Stimulated activated effector memory CD8-positive, alpha-beta T cell treated with anti-CD3 and anti-CD28 coated beads, Interleukin-12 subunit alpha, Interleukin-12 subunit beta, amount 100 ng/mL, for 72 hours (primary cell): ENCODE data around the gene PID1.

Experiments
- ATAC-seq: fragments of 150-1000 bp; cut with Tn5 transposase; 2 replicates; pipeline ENCODE4 v1.10.0; 2021
- DNase-seq, 2 donors: peaks; one replicate each; pipeline ENCODE4 v3.0.0; 2021 to 2022; ENCODE audit warnings: low spot score in 2 of 2
- H3K27ac Mint-ChIP-seq: one replicate; pipeline ENCODE4 v1.8.0; 2022; ENCODE audit warnings: mild to moderate bottlenecking, mixed read lengths
- H3K36me3 Mint-ChIP-seq: one replicate; pipeline ENCODE4 v1.8.0; 2022; ENCODE audit warnings: mild to moderate bottlenecking, mixed read lengths
- H3K4me1 Mint-ChIP-seq: one replicate; pipeline ENCODE4 v1.8.0; 2022; ENCODE audit warnings: mixed read lengths
- H3K4me3 Mint-ChIP-seq: one replicate; pipeline ENCODE4 v1.8.0; 2022; ENCODE audit warnings: mild to moderate bottlenecking, mixed read lengths
- H3K9me3 Mint-ChIP-seq: one replicate; pipeline ENCODE4 v1.8.0; 2022; ENCODE audit warnings: mixed read lengths

PID1 gene

GRCh38 chr2:229273006-229273722 lies 2.1 kb upstream of the PID1 start:
- no peak overlapping the region for H3K4me3 Mint-ChIP-seq
- H3K27ac Mint-ChIP-seq, result no peak overlapping the region
- H3K9me3 Mint-ChIP-seq, result no peaks in the 10 kb centered on the region
- no peak for DNase-seq
- H3K36me3 Mint-ChIP-seq, result no peaks in the 10 kb centered on the region
- H3K4me1 Mint-ChIP-seq, result no peaks in the 10 kb centered on the region
- no peak for ATAC-seq

GRCh38 chr2:229269941-229270340 lies 1.1 kb downstream of the PID1 start:
- ATAC-seq (no peak), DNase-seq (no peak)
- Mint-ChIP-seq H3K9me3 (no peaks in the 10 kb centered on the region), H3K36me3 (no peaks in the 10 kb centered on the region), H3K27ac (no peak overlapping the region), H3K4me1 (no peaks in the 10 kb centered on the region), H3K4me3 (no peak overlapping the region)

GRCh38 chr2:229269146-229269545 lies 1.9 kb downstream of the PID1 start:
- Mint-ChIP-seq H3K36me3 (no peaks in the 10 kb centered on the region), H3K9me3 (no peaks in the 10 kb centered on the region), H3K27ac (no peak overlapping the region), H3K4me3 (no peak overlapping the region), H3K4me1 (no peaks in the 10 kb centered on the region)
- DNase-seq (no peak), ATAC-seq (no peak)

GRCh38 chr2:229268626-229269025 lies 2.5 kb downstream of the PID1 start:
- H3K4me1 Mint-ChIP-seq, result no peaks in the 10 kb centered on the region
- H3K36me3 Mint-ChIP-seq, result no peaks in the 10 kb centered on the region
- H3K27ac Mint-ChIP-seq, result no peak overlapping the region
- ATAC-seq, result no peak
- H3K9me3 Mint-ChIP-seq, result no peaks in the 10 kb centered on the region
- no peak overlapping the region for H3K4me3 Mint-ChIP-seq
- no peak for DNase-seq

- DNase-seq, result no peak
Observed at GRCh38 chr2:229267080-229267479, 4.0 kb downstream of the PID1 start.

GRCh38 chr2:229265727-229266126 lies 5.4 kb downstream of the PID1 start:
- ATAC-seq (no peak), DNase-seq (no peak)
- H3K9me3 Mint-ChIP-seq, result no peaks in the 10 kb centered on the region
- no peaks in the 10 kb centered on the region for H3K36me3 Mint-ChIP-seq
- no peak overlapping the region for H3K27ac Mint-ChIP-seq
- no peak overlapping the region for H3K4me3 Mint-ChIP-seq
- no peaks in the 10 kb centered on the region for H3K4me1 Mint-ChIP-seq

More at GRCh38 chr2:229267080-229267479, 4.0 kb downstream of the PID1 start:
- no peaks in the 10 kb centered on the region for H3K9me3 Mint-ChIP-seq
- H3K4me1 Mint-ChIP-seq, result no peaks in the 10 kb centered on the region
- H3K27ac Mint-ChIP-seq, result no peak overlapping the region
- no peak overlapping the region for H3K4me3 Mint-ChIP-seq
- no peaks in the 10 kb centered on the region for H3K36me3 Mint-ChIP-seq
- no peak for ATAC-seq

- Mint-ChIP-seq H3K27ac (no peak overlapping the region), H3K9me3 (peaks cover 3% of the 10 kb centered on the region), H3K4me3 (no peak overlapping the region), H3K36me3 (no peaks in the 10 kb centered on the region), H3K4me1 (no peaks in the 10 kb centered on the region)
- no peak for ATAC-seq
- no peak for DNase-seq
Observed at GRCh38 chr2:229261599-229261998, 9.5 kb downstream of the PID1 start.

GRCh38 chr2:229261076-229261475 lies 10.0 kb downstream of the PID1 start:
- Mint-ChIP-seq H3K4me1 (no peaks in the 10 kb centered on the region), H3K36me3 (no peaks in the 10 kb centered on the region), H3K9me3 (peaks cover 3% of the 10 kb centered on the region), H3K4me3 (no peak overlapping the region), H3K27ac (no peak overlapping the region)
- no peak for ATAC-seq
- DNase-seq, result no peak

GRCh38 chr2:229257985-229258384 lies 13.1 kb downstream of the PID1 start:
- Mint-ChIP-seq H3K27ac (no peak overlapping the region), H3K4me1 (no peaks in the 10 kb centered on the region)
- DNase-seq, result no peak

GRCh38 chr2:229256376-229256775 lies 14.7 kb downstream of the PID1 start:
- Mint-ChIP-seq H3K4me1 (no peaks in the 10 kb centered on the region), H3K4me3 (no peak overlapping the region), H3K9me3 (peaks cover 6% of the 10 kb centered on the region), H3K36me3 (no peaks in the 10 kb centered on the region), H3K27ac (no peak overlapping the region)
- DNase-seq (no peak), ATAC-seq (no peak)

More at GRCh38 chr2:229257985-229258384, 13.1 kb downstream of the PID1 start:
- Mint-ChIP-seq H3K36me3 (no peaks in the 10 kb centered on the region), H3K9me3 (peaks cover 6% of the 10 kb centered on the region), H3K4me3 (no peak overlapping the region)
- ATAC-seq, result no peak

- no peak for ATAC-seq
- no peak overlapping the region for H3K4me3 Mint-ChIP-seq
- H3K9me3 Mint-ChIP-seq, result peaks cover 6% of the 10 kb centered on the region
- no peaks in the 10 kb centered on the region for H3K4me1 Mint-ChIP-seq
- H3K36me3 Mint-ChIP-seq, result no peaks in the 10 kb centered on the region
- H3K27ac Mint-ChIP-seq, result no peak overlapping the region
- DNase-seq, result no peak
Observed at GRCh38 chr2:229254206-229254605, 16.9 kb downstream of the PID1 start.

- no peak overlapping the region for H3K27ac Mint-ChIP-seq
- no peaks in the 10 kb centered on the region for H3K4me1 Mint-ChIP-seq
- H3K4me3 Mint-ChIP-seq, result no peak overlapping the region
- DNase-seq, result no peak
- H3K9me3 Mint-ChIP-seq, result peaks cover 3% of the 10 kb centered on the region
- no peak for ATAC-seq
- no peaks in the 10 kb centered on the region for H3K36me3 Mint-ChIP-seq
Observed at GRCh38 chr2:229252996-229253395, 18.1 kb downstream of the PID1 start.

GRCh38 chr2:229252280-229252679 lies 18.8 kb downstream of the PID1 start:
- peaks cover 7% of the 10 kb centered on the region for H3K9me3 Mint-ChIP-seq
- no peaks in the 10 kb centered on the region for H3K4me1 Mint-ChIP-seq
- H3K36me3 Mint-ChIP-seq, result no peaks in the 10 kb centered on the region
- H3K4me3 Mint-ChIP-seq, result no peak overlapping the region
- DNase-seq (no peak), ATAC-seq (no peak)
- no peak overlapping the region for H3K27ac Mint-ChIP-seq

- DNase-seq (no peak), ATAC-seq (no peak)
- Mint-ChIP-seq H3K4me3 (no peak overlapping the region), H3K27ac (no peak overlapping the region), H3K4me1 (no peaks in the 10 kb centered on the region), H3K9me3 (peaks cover 7% of the 10 kb centered on the region), H3K36me3 (no peaks in the 10 kb centered on the region)
Observed at GRCh38 chr2:229249536-229249935, 21.6 kb downstream of the PID1 start.

GRCh38 chr2:229246334-229246733 lies 24.8 kb downstream of the PID1 start:
- Mint-ChIP-seq H3K9me3 (peaks cover 12% of the 10 kb centered on the region), H3K36me3 (no peaks in the 10 kb centered on the region), H3K4me1 (no peaks in the 10 kb centered on the region), H3K4me3 (no peak overlapping the region), H3K27ac (no peak overlapping the region)
- DNase-seq (no peak), ATAC-seq (no peak)

- H3K4me3 Mint-ChIP-seq, result no peak overlapping the region
- H3K36me3 Mint-ChIP-seq, result no peaks in the 10 kb centered on the region
Observed at GRCh38 chr2:229244975-229245374, 26.1 kb downstream of the PID1 start.

More at GRCh38 chr2:229244975-229245374, 26.1 kb downstream of the PID1 start:
- no peak overlapping the region for H3K27ac Mint-ChIP-seq
- peaks cover 15% of the 10 kb centered on the region for H3K9me3 Mint-ChIP-seq
- no peak for DNase-seq
- ATAC-seq, result no peak
- no peaks in the 10 kb centered on the region for H3K4me1 Mint-ChIP-seq
